NCI-H2196 (cell line): ENCODE results near the gene MSH2.
"Not testable (repeated sequence)": the region's sequence is repeated elsewhere in the genome, so short reads cannot be mapped to it uniquely, and the experiment has no call there.

ENCODE experiments used
- DNase-seq: peaks from one replicate; lab custom pipeline; 2025; ENCODE audit not compliant: unreplicated experiment; lab: John Stamatoyannopoulos, UW

MSH2 gene

DNA sequence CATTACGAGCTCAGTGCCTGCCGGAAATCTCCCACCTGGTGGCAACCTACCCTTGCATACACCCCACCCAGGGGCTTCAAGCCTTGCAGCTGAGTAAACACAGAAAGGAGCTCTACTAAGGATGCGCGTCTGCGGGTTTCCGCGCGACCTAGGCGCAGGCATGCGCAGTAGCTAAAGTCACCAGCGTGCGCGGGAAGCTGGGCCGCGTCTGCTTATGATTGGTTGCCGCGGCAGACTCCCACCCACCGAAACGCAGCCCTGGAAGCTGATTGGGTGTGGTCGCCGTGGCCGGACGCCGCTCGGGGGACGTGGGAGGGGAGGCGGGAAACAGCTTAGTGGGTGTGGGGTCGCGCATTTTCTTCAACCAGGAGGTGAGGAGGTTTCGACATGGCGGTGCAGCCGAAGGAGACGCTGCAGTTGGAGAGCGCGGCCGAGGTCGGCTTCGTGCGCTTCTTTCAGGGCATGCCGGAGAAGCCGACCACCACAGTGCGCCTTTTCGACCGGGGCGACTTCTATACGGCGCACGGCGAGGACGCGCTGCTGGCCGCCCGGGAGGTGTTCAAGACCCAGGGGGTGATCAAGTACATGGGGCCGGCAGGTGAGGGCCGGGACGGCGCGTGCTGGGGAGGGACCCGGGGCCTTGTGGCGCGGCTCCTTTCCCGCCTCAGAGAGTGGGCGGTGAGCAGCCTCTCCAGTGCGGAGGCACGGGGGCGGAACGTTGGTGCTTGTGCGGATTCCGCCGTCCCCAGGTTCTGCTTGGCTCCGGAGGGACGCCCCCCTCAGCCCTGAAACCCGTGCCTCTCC lies at the start of gene MSH2:
Gene MSH2 (plus strand): TSS at position 352 of the 804 bp plus-strand sequence. CDS start 36 bp downstream, at position 388.
- DNase-seq = peak; percentile 96

DNA sequence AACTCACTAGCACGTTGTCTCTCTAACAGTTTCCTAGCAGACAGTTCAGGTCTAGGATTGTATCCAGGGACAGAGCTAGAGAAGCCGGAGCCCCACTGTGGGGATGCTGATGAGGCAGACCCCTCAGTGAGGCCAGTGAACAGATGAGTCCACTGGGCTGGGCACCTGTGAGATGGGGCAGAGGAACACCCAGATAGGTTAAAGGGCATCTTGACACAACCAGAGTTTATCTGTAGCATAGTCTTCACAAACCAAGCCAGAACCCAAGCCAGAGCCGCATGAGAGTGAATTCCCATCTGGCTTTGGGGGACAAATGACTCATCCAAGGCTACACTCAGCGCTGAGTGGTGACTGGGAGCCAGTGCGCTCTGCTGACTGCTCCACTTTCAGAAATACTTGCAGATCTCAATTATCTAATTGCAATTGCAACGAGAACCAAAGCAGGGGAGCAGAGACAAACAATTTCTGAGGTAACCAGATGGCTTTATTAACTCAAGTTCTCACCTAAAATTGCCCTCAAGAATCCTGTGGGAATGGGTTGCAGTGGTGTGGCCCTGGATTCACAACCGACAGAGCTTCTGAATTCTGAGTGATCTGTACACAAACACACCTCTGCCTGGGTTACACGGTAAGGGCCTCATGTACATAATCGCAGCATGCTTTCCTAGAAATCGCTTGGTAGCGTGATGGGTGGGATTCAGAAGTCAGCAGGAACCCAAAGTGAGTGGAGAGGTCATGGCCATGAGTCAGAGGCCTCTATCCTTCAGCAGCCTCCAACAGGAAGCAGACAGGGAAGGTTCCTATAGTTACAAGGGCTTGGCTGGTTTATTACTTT lies 48.7 kb upstream of the MSH2 start:
- no peak for DNase-seq

DNA sequence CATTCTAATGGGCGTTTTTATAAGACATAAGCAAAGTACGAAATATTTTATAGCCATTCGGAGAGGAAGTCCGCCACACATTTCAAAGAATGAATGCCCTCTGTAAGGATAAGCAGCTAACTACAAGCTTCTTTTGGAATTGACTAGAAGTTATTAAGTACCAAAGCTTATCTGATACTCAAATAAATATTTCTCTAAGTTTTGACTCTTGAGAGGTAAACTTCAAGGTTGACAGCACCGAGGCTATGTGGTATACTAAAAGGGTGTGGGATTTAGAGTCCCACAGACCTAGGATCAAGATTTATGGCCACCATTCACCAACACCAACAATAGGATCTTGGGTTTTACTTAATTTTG lies 48.1 kb upstream of the MSH2 start:
- no peak for DNase-seq

DNA sequence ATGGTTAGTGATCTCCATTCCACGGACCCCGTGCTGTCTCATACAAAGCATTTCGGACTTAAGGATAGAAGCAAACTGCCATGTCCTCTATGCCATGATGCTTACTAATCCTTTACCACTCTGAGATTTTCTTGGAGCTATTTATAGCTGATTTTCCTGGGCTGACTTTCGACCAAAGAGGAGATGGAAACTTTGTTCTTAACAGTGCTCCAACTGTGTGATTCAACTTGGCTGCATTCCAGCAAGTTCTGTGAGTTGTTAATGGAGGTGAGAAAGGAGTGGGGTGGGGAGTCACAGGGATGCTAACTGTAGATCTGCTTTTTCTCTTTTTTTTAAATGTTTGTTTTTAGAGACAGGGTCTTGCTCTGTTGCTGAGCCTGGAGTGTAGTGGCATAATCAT lies 45.5 kb upstream of the MSH2 start:
- peak; percentile 15 for DNase-seq

DNA sequence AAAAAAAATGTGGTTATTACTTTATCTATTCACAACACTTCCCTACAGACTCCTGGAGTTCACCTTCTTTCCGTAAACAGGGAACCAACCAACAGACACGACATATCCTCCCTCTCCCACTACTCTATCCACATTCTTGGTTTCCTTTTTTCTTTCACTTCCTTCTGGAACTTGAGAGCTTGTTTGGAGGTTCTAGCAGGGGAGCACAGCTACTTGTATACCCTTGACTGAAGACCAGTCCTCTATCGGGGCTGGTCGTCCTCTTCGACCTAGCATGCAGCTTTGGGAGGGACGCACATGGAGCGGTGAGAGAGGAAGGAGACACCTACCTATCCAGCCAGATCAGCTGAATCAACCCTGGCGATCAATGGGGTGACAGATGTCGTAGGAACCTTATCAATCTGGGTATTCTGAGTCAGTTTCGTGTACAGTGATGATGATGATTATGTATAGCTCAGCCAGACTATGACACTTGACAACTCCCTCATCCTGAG lies 43.5 kb upstream of the MSH2 start:
- DNase-seq = no peak

DNA sequence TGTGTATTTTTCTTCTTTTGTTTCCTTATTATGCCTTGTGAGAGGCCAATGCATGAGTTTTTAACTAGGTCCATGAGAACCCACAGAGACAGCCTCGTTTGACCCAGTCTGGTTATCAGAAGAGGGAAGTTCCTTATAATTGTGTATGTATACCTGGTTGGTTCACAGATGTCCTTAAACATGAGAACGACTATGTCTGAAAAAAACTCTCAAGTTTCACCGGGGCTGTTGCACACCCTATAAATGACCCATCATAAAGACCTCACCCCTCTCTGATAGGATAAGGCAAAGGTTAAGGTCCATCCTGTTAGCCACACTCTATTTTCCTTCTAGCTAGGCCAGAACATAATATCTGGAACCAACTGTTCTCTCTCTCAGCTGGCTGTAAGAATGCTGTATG lies 42.7 kb upstream of the MSH2 start:
- no peak for DNase-seq

DNA sequence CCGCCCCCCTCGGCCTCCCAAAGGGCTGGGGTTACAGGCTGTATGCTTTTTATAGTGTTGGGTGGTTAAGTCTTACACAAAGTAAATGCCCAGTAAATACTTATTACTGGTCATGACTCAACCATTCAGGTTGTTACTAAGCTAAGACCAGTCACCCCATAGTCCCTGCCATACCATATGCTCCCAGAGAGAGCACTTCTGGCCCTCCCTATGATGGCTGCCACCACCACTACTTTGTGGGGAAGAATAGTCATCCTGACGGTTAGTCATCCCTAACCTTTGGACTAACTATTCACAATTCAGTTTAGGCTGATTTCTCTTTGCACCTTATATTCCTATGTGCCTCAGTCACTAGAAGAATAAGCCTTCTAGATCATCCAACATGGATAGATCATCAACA lies 42.0 kb upstream of the MSH2 start:
- DNase-seq = no peak

DNA sequence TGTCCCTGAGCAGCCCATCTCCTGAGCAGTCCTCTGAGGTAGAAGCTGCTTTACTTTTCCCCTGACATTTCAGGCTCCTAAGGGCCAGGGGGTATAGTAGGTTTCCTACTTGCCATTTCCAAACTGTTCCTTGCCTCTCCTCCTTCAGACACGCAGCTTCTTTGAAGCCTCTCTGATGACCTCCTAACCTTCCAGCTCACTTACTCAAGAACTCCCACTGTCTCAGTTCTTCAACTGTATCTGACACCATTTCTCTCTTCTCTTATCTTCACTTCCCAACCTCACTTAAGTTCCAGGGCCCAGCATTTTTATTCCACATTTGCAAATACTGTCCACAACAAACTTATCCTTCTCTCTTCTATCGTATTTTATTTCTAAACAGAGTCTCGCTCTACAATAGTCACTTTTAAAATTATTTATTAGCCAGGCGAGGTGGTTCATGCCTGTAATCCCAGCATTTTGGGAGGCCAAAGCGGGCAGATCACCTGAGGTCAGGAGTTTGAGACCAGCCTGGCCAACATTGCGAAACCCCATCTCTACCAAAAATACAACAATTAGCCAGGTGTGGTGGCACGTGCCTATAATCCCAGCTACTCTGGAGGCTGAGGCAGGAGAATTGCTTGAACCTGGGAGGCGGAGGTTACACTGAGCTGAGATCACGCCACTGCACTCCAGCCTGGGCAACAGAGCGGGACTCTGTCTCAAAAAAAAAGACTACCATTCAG lies 41.3 kb upstream of the MSH2 start:
- not testable (repeated sequence) for DNase-seq

DNA sequence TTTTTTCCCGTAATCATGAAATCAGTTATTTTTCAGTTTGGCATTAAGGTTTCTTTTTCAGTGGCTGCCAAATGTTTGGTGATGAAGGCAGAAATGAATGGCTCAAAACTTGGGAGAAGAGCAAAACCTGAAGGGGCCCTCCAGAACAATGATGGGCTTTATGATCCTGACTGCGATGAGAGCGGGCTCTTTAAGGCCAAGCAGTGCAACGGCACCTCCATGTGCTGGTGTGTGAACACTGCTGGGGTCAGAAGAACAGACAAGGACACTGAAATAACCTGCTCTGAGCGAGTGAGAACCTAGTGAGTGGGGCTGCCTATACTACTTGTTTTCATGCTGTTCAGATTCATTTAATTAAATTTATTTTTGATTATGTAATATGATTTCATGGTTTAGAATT lies 29.2 kb upstream of the MSH2 start:
- DNase-seq = peak; percentile 16

DNA sequence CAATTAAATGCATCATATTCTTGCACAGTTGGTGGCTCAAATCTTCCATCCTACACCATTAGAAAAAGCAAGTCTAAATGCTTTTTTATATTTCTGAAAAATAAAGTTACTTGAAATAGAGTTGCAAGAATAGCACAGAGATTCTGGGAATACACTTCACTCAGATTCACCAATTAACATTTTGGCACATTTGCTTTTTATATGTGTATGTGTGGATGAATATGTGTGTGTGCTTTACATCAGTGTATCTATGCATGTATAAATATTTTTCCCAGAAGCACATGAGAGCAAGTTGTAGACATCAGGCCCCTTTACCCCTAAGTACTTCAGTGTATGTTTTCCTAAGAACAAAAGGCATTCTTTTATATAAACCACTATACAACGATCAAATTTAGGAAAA lies 27.6 kb upstream of the MSH2 start:
- DNase-seq = no peak

DNA sequence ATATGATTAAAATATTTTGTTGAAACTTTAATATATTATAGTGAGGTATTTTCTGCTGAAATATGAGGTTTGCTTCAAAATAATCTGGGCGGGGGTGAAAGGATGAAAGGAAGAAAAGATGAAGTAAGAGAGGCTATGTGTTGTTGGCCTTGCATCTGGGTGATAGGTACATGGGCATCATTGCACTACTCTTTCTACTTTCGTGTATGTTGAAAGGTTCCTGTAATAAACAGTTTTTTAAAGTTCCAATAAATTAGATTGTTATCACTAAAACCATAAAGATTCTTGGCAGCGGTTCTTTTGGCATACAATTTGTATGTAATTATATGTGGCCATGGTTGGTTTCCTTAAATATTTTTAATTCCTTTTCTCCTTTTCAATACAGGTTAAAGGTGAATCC lies 23.6 kb upstream of the MSH2 start:
- DNase-seq = no peak

DNA sequence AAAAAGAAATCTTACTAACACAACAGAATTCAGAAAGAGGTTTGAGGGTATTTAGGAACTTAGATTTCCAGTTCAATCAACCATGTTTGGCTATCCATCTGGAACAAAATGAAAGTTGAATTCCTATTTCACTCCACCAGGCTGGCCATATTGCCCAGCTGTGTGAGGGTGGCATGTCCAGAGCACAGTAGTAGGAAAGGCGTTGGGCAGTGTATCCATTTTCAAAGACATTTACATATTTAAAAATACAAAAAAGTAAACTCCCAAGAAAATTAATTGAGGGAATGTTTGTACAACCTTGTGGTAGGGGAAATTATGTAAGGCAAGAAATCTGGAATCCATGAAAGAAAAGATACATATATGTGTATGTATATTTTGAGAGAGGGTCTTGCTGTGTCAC lies 21.5 kb upstream of the MSH2 start:
- DNase-seq = no peak

DNA sequence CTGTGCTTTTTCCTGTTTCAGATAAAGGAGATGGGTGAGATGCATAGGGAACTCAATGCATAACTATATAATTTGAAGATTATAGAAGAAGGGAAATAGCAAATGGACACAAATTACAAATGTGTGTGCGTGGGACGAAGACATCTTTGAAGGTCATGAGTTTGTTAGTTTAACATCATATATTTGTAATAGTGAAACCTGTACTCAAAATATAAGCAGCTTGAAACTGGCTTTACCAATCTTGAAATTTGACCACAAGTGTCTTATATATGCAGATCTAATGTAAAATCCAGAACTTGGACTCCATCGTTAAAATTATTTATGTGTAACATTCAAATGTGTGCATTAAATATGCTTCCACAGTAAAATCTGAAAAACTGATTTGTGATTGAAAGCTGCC lies 16.4 kb upstream of the MSH2 start:
- DNase-seq = no peak

DNA sequence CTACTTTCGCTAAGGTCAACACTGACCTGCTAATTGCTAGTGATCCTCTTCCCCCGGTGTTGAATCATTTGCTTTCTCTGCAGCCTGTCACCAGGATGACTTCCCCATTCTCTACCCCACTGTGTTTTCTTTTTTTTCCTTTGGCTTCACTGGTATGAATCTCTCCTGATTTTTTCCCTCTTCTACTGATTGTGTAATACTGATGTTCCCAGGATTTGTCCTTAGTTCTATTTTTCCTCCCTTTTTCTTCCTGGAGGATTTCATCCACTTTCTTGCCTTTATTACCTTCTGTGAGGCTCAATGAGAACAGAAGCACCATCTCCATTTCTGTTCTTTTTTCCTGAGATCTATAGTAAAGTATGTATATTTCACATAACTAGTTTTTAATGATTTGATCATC lies 14.1 kb upstream of the MSH2 start:
- no peak for DNase-seq

DNA sequence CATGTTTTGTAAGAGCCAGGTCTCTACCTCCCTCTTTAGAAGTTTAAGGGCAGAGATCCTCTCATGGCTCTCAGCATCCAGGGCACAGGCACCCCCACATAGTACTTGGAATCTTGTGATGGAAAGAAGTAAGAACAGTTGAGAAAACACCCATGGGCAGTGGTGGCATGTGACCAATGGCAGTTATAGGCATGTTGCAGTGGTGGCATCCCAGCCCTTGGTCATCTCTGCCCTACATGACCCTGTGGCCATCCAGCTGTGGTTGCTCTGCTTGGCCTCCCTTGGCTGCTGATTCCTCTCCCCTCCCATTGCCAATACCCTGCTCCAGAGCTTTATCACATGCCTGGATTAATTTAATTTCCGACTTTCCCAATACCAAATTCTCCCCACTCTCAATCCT lies 13.3 kb upstream of the MSH2 start:
- no peak for DNase-seq

DNA sequence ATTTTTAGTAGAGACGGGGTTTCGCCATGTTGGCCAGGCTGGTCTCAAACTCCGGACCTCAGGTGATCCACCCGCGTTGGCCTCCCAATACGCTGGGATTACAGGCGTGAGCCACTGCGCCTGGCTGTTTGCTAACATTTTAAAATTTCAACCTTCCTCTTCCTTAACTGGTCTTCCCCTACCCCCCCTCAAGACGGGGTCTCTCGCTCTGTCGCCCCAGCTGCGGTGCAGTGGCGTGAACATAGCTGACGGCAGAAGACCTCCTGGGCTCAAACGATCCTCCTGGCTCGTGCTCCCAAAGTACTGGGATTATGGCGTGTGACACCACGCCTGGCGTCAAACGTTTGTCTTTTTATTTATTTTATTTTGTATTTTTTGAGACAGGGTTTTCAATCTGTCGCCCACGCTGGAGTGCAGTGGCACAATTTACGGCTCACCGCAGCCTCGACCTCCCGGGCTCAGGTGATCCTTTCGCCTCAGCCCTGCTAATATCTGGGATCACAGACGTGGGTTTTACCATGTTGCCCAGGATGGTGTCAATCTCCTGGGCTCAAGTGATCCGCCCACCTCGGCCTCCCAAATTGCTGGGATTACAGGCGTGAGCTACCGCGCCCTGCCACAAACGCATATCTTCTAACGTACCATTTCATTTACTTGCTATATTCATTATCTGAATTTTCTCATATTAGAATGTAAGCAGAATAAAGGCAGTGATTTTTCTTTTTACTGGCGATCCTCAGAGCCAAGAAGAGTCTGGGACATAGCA lies 984 bp upstream of the MSH2 start:
- no peak for DNase-seq

DNA sequence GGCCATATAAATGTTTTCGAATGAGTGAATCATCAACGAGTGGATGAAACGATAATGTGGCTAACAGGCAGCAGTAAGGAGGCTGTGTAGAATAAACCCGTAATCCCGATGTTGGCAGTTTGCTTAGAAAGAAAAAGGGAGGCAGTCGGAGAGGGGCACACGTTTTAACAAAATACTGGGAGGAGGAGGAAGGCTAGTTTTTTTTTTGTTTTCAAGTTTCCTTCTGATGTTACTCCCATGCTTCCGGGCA lies 476 bp upstream of the MSH2 start:
- no peak for DNase-seq

DNA sequence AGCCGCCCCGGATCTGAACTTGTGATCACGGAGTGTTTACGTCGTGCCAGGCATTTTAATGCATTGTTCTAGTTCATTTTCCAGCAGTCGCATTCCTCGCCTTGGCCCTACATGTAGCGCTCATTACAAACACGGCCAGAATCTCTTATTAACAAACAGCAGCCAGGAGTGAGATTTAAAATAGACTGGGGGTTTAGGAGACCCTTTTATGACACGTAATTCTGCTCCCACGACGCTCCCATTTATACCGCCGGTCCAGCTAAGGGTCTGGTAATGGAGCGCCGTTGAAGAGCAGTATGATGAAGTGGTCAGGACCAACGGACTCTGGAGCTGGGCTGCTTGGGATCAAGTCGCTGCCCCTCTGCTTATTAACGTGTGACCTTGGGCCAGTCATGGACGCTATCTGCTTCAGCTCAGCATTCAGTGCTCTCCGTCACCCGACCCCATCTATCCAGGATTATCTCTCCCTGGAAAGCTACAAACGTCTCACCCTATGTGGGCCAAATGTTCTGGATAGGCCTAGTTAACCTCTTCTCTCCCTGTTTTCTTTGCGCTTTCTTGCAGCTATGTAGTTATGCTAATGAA lies 745 bp downstream of the MSH2 start:
- DNase-seq = no peak

DNA sequence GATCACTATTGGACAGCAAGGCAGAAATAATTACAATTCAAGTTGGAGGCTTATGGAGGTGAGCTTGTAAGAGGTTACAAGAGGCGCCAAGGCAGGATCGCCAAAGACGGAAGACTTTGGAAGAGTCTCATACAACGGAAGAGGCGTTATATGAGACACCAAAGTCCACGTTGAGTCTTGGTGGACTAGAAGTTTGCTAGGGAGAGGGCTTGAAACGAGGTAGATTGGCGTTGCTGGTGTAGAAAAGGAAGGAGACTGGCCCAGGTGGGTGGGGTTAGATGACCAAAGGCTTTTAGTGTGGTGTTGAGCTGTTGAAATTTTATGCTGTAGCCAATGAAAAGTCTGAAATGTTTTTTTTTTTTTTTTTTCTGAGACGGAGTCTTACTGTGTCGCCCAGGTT lies 1.4 kb downstream of the MSH2 start:
- no peak for DNase-seq

DNA sequence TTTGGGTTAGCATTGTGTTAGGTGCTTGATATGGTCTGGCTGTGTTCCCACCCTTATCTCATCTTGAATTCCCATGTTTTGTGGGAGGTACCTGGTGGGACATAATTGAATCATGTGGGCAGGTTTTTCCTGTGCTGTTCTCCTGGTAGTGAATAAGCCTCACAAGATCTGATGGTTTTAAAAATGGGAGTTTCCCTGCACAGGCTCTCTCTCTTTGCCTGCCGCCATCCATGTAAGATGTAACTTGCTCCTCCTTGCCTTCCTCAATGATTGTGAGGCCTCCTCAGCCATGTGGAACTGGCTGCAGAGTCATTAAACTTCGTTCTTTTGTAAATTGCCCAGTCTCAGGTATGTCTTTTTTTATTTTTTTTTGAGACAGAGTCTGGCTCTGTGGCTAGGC lies 2.8 kb downstream of the MSH2 start:
- no peak for DNase-seq
